ENCODE results near the gene NOXA1. TPM values are rescaled to one million over a fixed set of nuclear protein-coding genes. Genes with fewer than 3 reads are reported as not detected.

The NOXA1 gene
- total RNA-seq, 1 experiment from 2014 or later, result not detected

DNA sequence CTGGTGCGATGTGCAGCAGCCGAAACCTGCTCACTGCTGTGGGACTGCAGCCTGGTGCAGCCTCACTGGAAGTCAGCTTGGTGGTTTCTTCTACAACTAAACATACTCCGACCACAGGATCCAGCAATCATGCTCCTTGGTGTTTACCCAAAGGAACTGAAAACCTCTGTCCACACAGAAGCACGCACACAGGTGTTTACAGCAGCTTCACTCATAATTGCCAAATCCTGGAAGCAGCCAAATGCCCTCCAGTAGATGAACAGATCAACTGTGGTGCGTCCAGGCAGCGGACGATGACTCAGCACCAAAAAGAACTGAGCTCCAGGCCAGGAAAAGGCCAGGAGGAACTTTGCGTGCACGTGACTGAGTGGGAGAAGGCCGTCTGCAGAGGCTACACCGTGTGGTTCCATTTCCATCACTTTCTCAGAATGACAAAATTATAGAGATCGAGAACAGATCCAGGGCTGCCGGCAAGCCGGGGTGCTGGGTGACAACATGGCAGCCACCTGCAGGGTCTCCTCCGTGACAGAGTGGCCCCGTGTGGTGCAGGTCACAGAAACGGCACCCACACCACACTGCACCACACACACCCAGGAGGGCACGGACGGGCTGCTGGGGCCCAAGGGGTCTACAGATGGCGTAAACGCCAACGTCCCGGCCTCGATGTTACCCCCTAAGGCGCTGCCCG lies 59.0 kb downstream of the NOXA1 start:
- peak; percentile 66 for DNase-seq (ENCODE audit: low read depth)

Other genes with a start within 250 kb of the NOXA1 start
- gene ANAPC2, start 234.8 kb upstream of the NOXA1 start, total RNA-seq (2014; rRNA removed; shearing (Covaris generic)), result 18.5 and 27.2 TPM in 2 replicates
- 101 and 138 TPM in 2 replicates for gene SSNA1, start 234.7 kb upstream of the NOXA1 start, total RNA-seq (2014; rRNA removed; shearing (Covaris generic))
- 12.0 and 13.6 TPM in 2 replicates for gene TPRN, start 222.7 kb upstream of the NOXA1 start, total RNA-seq (2014; rRNA removed; shearing (Covaris generic))
- 63.4 and 65.8 TPM in 2 replicates for gene TMEM203, start 217.7 kb upstream of the NOXA1 start, total RNA-seq (2014; rRNA removed; shearing (Covaris generic))
- gene NDOR1, start 217.7 kb upstream of the NOXA1 start, total RNA-seq (2014; rRNA removed; shearing (Covaris generic)), result 17.9 and 26.2 TPM in 2 replicates
- 0.10 and 0.96 TPM in 2 replicates for gene RNF208, start 201.2 kb upstream of the NOXA1 start, total RNA-seq (2014; rRNA removed; shearing (Covaris generic))
- gene CYSRT1, start 198.2 kb upstream of the NOXA1 start, total RNA-seq (2014; rRNA removed; shearing (Covaris generic)), result 1.1 and 1.4 TPM in 2 replicates
- not detected in 2 replicates for gene RNF224, start 195.9 kb upstream of the NOXA1 start, total RNA-seq (2014; rRNA removed; shearing (Covaris generic))
- not detected in 2 replicates for gene SLC34A3, start 192.5 kb upstream of the NOXA1 start, total RNA-seq (2014; rRNA removed; shearing (Covaris generic))
- 624 and 993 TPM in 2 replicates for gene TUBB4B, start 182.1 kb upstream of the NOXA1 start, total RNA-seq (2014; rRNA removed; shearing (Covaris generic))
- gene STPG3, start 172.1 kb upstream of the NOXA1 start, total RNA-seq (2014; rRNA removed; shearing (Covaris generic)), result not detected in 2 replicates
- 78.8 and 83.3 TPM in 2 replicates for gene NELFB, start 168.1 kb upstream of the NOXA1 start, total RNA-seq (2014; rRNA removed; shearing (Covaris generic))
- 66.1 and 74.7 TPM in 2 replicates for gene TOR4A, start 145.7 kb upstream of the NOXA1 start, total RNA-seq (2014; rRNA removed; shearing (Covaris generic))
- gene NRARP, start 121.1 kb upstream of the NOXA1 start, total RNA-seq (2014; rRNA removed; shearing (Covaris generic)), result 0.30 and 0.90 TPM in 2 replicates
- 3.5 and 4.7 TPM in 2 replicates for gene EXD3, start 231 bp upstream of the NOXA1 start, total RNA-seq (2014; rRNA removed; shearing (Covaris generic))
- not detected in 2 replicates for gene ENTPD8, start 18.0 kb downstream of the NOXA1 start, total RNA-seq (2014; rRNA removed; shearing (Covaris generic))
- 34.5 and 40.0 TPM in 2 replicates for gene NSMF, start 35.9 kb downstream of the NOXA1 start, total RNA-seq (2014; rRNA removed; shearing (Covaris generic))
- gene PNPLA7, start 127.0 kb downstream of the NOXA1 start, total RNA-seq (2014; rRNA removed; shearing (Covaris generic)), result 0.21 and 0.23 TPM in 2 replicates
- 48.8 and 106 TPM in 2 replicates for gene MRPL41, start 128.5 kb downstream of the NOXA1 start, total RNA-seq (2014; rRNA removed; shearing (Covaris generic))
- gene DPH7, start 155.5 kb downstream of the NOXA1 start, total RNA-seq (2014; rRNA removed; shearing (Covaris generic)), result 44.7 and 50.7 TPM in 2 replicates
- 44.0 and 46.8 TPM in 2 replicates for gene ZMYND19, start 167.1 kb downstream of the NOXA1 start, total RNA-seq (2014; rRNA removed; shearing (Covaris generic))
- 29.2 and 35.9 TPM in 2 replicates for gene ARRDC1, start 182.3 kb downstream of the NOXA1 start, total RNA-seq (2014; rRNA removed; shearing (Covaris generic))
- gene EHMT1, start 195.6 kb downstream of the NOXA1 start, total RNA-seq (2014; rRNA removed; shearing (Covaris generic)), result 39.1 and 42.7 TPM in 2 replicates

All from HT1080 (cell line).